Endothelial cell of umbilical vein (primary cell): ENCODE measurements around the gene SKIC3. TPM values are rescaled to one million over a fixed set of nuclear protein-coding genes. Genes with fewer than 3 reads are reported as not detected.

Source experiments
- BruUV-seq: library from RNA; stranded (reverse); fragments of 400-500 nt; replicated peaks from 2 replicates; lab custom pipeline; 2021; lab: Mats Ljungman, UMichigan
- CTCF ChIA-PET: fragments of 300-600, 350-600 bp; sonication (Branson Sonifier 250); formaldehyde crosslinking; loops from one replicate; lab custom pipeline; 2021; ENCODE audit warnings: antibody characterized with exemption, inconsistent platforms; lab: Charles Lee
- POLR2A ChIA-PET: fragments of 300-600, 350-600 bp; sonication (Branson Sonifier 250); formaldehyde crosslinking; loops from one replicate; lab custom pipeline; 2021; ENCODE audit warnings: antibody characterized with exemption, inconsistent platforms; lab: Charles Lee
- DNase-seq: peaks from one replicate; pipeline ENCODE4 v3.0.0-alpha.2; 2011; ENCODE audit warnings: low read depth, low spot score
- FAIRE-seq: peaks from 2 replicates; lab custom pipeline; 2011; peaks lifted over from hg19 to GRCh38; lab: Jason Lieb, UNC
- H2AFZ ChIP-seq: 2 replicates; pipeline ENCODE4 v1.6.0; 2012; ENCODE audit warnings: low read depth, low read length, control low read depth, inconsistent platforms
- H3K27ac ChIP-seq: 2 replicates; pipeline ENCODE4 v1.5.1; 2011; ENCODE audit warnings: low read depth, mild to moderate bottlenecking, control low read depth, low read length, moderate library complexity; ENCODE audit not compliant: insufficient read depth
- H3K27me3 ChIP-seq, 2 experiments: 2 replicates each; pipeline versions ENCODE4 v1.6.0 to v1.6.1; 2011; ENCODE audit warnings: low read length in 2 of 2, mixed read lengths in 1 of 2; ENCODE audit not compliant: control insufficient read depth in 2 of 2, insufficient read depth in 2 of 2
- H3K36me3 ChIP-seq, 2 experiments: 2 replicates in 1 of 2; 3 replicates in 1 of 2; pipeline ENCODE4 v1.5.1; 2011; ENCODE audit warnings: low read length in 2 of 2, mild to moderate bottlenecking in 1 of 2, moderate library complexity in 1 of 2; ENCODE audit not compliant: control insufficient read depth in 2 of 2, insufficient read depth in 2 of 2; ENCODE audit errors: extremely low read depth in 1 of 2
- H3K4me1 ChIP-seq: 3 replicates; pipeline ENCODE4 v1.5.1; 2011; ENCODE audit warnings: mild to moderate bottlenecking, low read length; ENCODE audit not compliant: control insufficient read depth, insufficient read depth; ENCODE audit errors: extremely low read depth
- H3K4me2 ChIP-seq: 2 replicates; pipeline ENCODE4 v1.6.1; 2011; ENCODE audit warnings: low read length, control low read depth, mixed read lengths; ENCODE audit not compliant: insufficient read depth
- H3K4me3 ChIP-seq, 3 experiments: fragments of 200-600 bp in 1 of 3; sonication (generic), shearing (Covaris generic) in 1 of 3; replicated peaks in 1 of 3; 2 replicates each; pipeline ENCODE4 v1.5.1; 2011 to 2016; ENCODE audit warnings: control low read depth in 3 of 3, low read length in 3 of 3, mild to moderate bottlenecking in 2 of 3, inconsistent platforms in 1 of 3, low read depth in 1 of 3, moderate library complexity in 1 of 3; ENCODE audit not compliant: insufficient read depth in 1 of 3
- H3K79me2 ChIP-seq: 2 replicates; pipeline ENCODE4 v1.6.0; 2012; ENCODE audit warnings: low read length, inconsistent platforms; ENCODE audit not compliant: control insufficient read depth, insufficient read depth
- H3K9ac ChIP-seq: replicated peaks from 2 replicates; pipeline ENCODE3; 2011; ENCODE audit warnings: low read length, control low read depth; ENCODE audit not compliant: insufficient read depth; ENCODE audit errors: extremely low read depth
- H3K9me1 ChIP-seq: replicated peaks from 3 replicates; pipeline ENCODE4 v1.6.0; 2011; ENCODE audit warnings: mild to moderate bottlenecking, low read length; ENCODE audit not compliant: control insufficient read depth, insufficient read depth; ENCODE audit errors: extremely low read depth
- H3K9me3 ChIP-seq: replicated peaks from 2 replicates; pipeline ENCODE4 v1.5.1; 2012; ENCODE audit warnings: low read length, inconsistent platforms; ENCODE audit not compliant: control insufficient read depth, insufficient read depth
- H4K20me1 ChIP-seq: replicated peaks from 2 replicates; pipeline ENCODE3; 2011; ENCODE audit warnings: mild to moderate bottlenecking, low read length; ENCODE audit not compliant: control insufficient read depth, insufficient read depth; ENCODE audit errors: extremely low read depth
- CTCF ChIP-seq, 2 donors: IDR thresholded peaks; 1 replicate in 1 of 2; 2 replicates in 1 of 2; pipeline ENCODE4 v1.5.1; 2011; ENCODE audit warnings: low read length in 2 of 2, mild to moderate bottlenecking in 2 of 2, moderate library complexity in 2 of 2, control low read depth in 1 of 2, inconsistent platforms in 1 of 2, low read depth in 1 of 2; ENCODE audit not compliant: insufficient read depth in 1 of 2; ENCODE audit errors: extremely low read depth in 1 of 2
- EZH2 ChIP-seq: IDR thresholded peaks from 2 replicates; pipeline ENCODE4 v1.6.1; 2012; ENCODE audit warnings: borderline replicate concordance, low read depth, mild to moderate bottlenecking, moderate library complexity, low read length, inconsistent platforms; ENCODE audit not compliant: severe bottlenecking
- FOS ChIP-seq: IDR thresholded peaks from 2 replicates; pipeline ENCODE4 v1.6.1; 2011; ENCODE audit warnings: mild to moderate bottlenecking, low read length, moderate library complexity, borderline replicate concordance; ENCODE audit not compliant: insufficient read depth
- GATA2 ChIP-seq: IDR thresholded peaks from 2 replicates; pipeline ENCODE4 v1.7.0; 2011; ENCODE audit warnings: low read depth, mild to moderate bottlenecking, moderate library complexity, mixed read lengths, low read length; ENCODE audit not compliant: insufficient read length, insufficient read depth
- JUN ChIP-seq: IDR thresholded peaks from 2 replicates; pipeline ENCODE4 v1.6.1; 2011; ENCODE audit warnings: borderline replicate concordance, low read depth; ENCODE audit not compliant: insufficient read length, insufficient read depth
- MYC ChIP-seq: IDR thresholded peaks from one replicate; pipeline ENCODE4 v1.6.1; 2011; ENCODE audit warnings: mild to moderate bottlenecking, low read depth, low read length
- POLR2A ChIP-seq: IDR thresholded peaks from 2 replicates; pipeline ENCODE4 v1.6.1; 2012; ENCODE audit warnings: low read depth, mild to moderate bottlenecking, control low read depth, low read length
- POLR2AphosphoS5 ChIP-seq: IDR thresholded peaks from 2 replicates; pipeline ENCODE4 v1.6.1; 2012; ENCODE audit warnings: low read depth, mild to moderate bottlenecking, control low read depth, low read length, moderate library complexity; ENCODE audit not compliant: insufficient read depth
- dilution Hi-C: fragments of 300-500 bp; cut with MboI; formaldehyde crosslinking; loops from one replicate; pipeline ENCODE4 v1.15.0; 2019; ENCODE audit warnings: low sequenced_read_pairs; ENCODE audit not compliant: extremely low pct_ligation_motif_present
- intact Hi-C: fragments of 100-400 bp; cut with micrococcal nuclease; formaldehyde crosslinking; loops from one replicate; pipeline ENCODE4 v1.10.0; 2022
- polyA plus RNA-seq, 4 experiments: library from polyadenylated mRNA; depleted of rRNA in 3 of 4; stranded (reverse) in 3 of 4; unstranded in 1 of 4; fragments of >200 nt; gene quantifications; 2 replicates each; pipeline versions ENCODE4 v1.2.1 to v1.2.3, GENCODE V29; 2011 to 2012; ENCODE audit warnings: missing spikeins in 1 of 4
- total RNA-seq: library from RNA; stranded (reverse); gene quantifications from 2 replicates; pipeline ENCODE4 v1.2.3, GENCODE V29; 2021
- TF ChIP-seq, protein P1 (sequence below): IDR thresholded peaks from 2 replicates; pipeline ENCODE4 v1.6.1; 2011; ENCODE audit not compliant: insufficient read depth, insufficient read length

The SKIC3 gene
- total and polyA plus RNA-seq, 2 donors (not counting 3 experiments of a cell fraction or from before 2014, with no cell fraction given) = 18.8 to 100 TPM

- CTCF ChIA-PET = interaction anchor here (1.8 kb wide), 1 partner anchor 9 kb away, joined by 5 read pairs; no protein-coding TSS in a partner anchor
- no peaks in the 10 kb centered on the region for H3K79me2 ChIP-seq
- H3K27me3 ChIP-seq = no peaks in the 10 kb centered on the region
- H4K20me1 ChIP-seq = no peaks in the 10 kb centered on the region
- no peaks in the 10 kb centered on the region for H3K4me1 ChIP-seq
- no peak overlapping the region for H3K27ac ChIP-seq
- no peak overlapping the region for H3K9ac ChIP-seq
- BruUV-seq = no TSS peak
- POLR2A ChIA-PET = no interaction called here
- dilution Hi-C loops (no loop called here), intact Hi-C loops (no loop called here)
- no peak for FAIRE-seq
- H3K9me1 ChIP-seq = no peaks in the 10 kb centered on the region
- H3K4me2 ChIP-seq = no peak overlapping the region
- peaks cover 12 to 25% of the 10 kb centered on the region in 2 experiments for H3K36me3 ChIP-seq
- no peaks in the 10 kb centered on the region for H3K9me3 ChIP-seq
- no peak overlapping the region for H3K4me3 ChIP-seq
- no peak for TF ChIP-seq POLR2AphosphoS5
- no peak for TF ChIP-seq FOS
- TF ChIP-seq CTCF (IDR thresholded peaks at IDR 0.05; ENCODE audit: extremely low read depth in 1 of 2, insufficient read depth in 1 of 2, low read depth in 1 of 2, low read length in 2 of 2) = no peak
- TF ChIP-seq JUN = no peak
- TF ChIP-seq POLR2A = no peak
- TF ChIP-seq, protein P1, sequence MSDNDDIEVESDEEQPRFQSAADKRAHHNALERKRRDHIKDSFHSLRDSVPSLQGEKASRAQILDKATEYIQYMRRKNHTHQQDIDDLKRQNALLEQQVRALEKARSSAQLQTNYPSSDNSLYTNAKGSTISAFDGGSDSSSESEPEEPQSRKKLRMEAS = no peak
- TF ChIP-seq GATA2 = no peak
- no peak for TF ChIP-seq MYC
- no peak for TF ChIP-seq EZH2
- H2AFZ ChIP-seq = no peak overlapping the region
- no peak for DNase-seq
These were observed 30.4 kb downstream of the SKIC3 start for GRCh38 chr5:95524423-95524822.
